ENCODE results near the gene WDTC1.

GRCh38 chr1:27220096-27220495 lies 14.3 kb upstream of the WDTC1 start:
- TF ChIP-seq CTCF (IDR thresholded peaks at IDR 0.05; ENCODE audit: insufficient read depth, low read length) = no peak
- no peak for TF ChIP-seq SPI1 (IDR thresholded peaks at IDR 0.05; ENCODE audit: borderline replicate concordance, low read depth)
- TF ChIP-seq POLR2AphosphoS5 (IDR thresholded peaks at IDR 0.05; ENCODE audit: low read depth) = no peak

All from HL-60 (cell line).